HG03064 (cell line): ENCODE data around the gene APOC3.

Experiments used
- ATAC-seq: cut with Tn5 transposase; IDR thresholded peaks from one replicate; pipeline ENCODE4 v1.9.1; 2021; ENCODE audit warnings: low read depth; ENCODE audit not compliant: unreplicated experiment

APOC3 gene

DNA sequence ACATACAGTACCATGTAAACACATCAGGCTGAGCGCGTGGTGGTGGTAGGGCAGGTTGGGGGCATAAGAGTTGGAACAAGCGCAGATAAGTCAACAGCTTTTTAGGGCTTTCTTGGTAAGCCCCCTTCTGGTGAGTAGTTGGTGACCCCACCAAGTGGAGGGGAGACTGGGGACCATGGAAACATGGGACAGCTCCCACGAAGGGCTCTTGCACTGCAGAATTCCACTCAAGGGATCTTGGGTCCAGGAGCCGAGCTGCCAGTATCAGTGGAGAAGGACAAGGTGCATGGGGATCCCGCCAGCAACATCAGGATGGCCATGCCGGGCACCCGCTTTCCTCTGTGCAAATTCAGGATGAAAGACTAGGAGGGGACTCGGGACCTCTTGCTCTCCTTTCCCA is 14.0 kb downstream of the APOC3 start:
- no peak for ATAC-seq

DNA sequence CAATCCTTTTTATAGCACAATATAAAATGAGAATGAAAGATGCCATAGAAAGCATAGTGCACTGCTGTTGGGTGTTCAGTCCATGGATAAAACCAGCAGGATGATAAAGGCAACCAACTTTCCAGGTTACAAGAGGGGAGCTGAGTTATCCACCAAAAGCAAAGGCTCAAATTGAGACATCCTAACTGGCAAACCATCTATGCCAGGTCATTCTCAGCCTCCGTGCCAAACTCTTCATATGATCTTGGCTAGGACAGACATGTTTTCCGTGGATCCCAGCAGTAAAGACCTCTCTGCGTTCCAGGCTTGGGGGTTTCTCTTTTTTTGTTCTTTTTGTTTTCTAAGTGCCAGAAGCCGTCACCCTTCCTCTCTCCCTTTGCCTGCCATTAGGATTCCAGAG is 15.0 kb downstream of the APOC3 start:
- ATAC-seq = no peak

DNA sequence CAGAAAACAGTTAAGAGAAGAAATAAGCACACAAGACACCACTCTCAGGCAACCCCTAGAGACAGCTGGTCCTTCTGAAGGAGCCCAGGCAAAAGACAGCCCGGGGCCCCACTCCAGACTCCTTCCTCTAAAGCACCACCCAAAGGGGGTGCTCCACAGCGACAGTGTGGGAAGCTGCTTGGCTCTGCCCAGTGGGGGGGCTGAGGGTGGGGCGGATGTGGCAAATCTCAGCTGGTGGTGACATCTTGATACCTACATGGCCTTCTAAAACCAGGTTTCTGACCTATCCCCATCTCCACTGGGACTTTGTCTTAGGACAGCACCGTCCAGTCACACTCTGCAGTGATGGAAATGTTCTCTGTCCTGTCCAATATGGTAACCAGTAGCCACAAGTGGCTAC is 17.9 kb downstream of the APOC3 start:
- no peak for ATAC-seq

DNA sequence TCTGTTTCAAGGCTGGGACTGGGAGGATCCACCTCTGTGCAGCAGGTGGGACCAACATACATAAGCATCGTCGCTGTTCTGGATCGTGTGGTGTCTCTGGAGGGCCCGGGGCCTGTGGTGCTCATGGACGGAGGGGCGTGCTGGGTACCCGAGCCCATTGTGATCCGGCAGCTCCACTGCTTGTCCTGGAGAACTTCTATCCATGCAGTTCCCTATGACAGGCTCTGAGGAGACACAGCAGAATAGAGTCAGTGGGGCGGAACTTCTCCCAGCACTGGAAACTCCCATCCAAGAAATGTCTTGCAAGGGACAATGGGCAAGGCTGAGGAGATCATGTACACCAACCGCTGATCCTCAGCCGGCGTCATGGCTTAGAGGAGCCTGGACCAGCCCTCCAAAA is 19.4 kb downstream of the APOC3 start:
- no peak for ATAC-seq

DNA sequence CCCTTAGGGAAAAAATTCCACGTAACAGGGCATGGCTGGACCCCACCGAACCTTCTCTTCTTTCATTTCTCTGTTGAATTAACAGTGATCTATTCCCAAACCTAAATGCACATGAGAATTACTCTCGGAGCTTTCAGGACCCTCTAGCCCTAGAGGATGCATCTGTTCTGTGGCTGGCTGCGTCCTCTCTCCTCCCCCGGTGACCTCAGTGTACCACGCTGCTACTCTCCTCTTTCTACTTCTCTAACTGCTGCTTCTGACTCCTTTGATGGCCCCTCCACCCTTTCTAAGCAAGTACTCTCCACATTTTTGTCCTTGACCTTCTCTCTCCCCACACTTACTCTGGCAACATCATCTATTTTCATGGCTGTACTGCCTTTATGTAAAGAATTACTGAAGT is 19.8 kb downstream of the APOC3 start:
- no peak for ATAC-seq

DNA sequence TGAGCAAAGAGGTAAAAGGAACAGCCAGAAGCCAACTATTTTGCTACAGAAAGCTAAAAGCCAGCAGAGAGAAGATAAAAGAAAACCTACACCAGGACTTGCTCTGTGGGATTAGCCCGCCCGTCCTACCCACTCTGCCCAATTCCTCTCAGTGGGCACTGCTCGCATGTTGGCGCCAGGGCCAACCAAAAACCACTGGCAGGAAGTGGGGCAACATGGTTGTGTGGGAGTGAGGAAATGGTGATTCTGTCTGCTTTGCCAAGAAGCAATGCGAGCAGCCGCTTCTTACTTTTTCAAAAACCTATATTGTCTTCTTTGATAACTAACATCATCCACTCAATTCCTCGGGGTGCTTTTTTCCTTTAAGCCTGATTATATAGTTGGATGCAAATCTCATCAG is 21.9 kb downstream of the APOC3 start:
- no peak for ATAC-seq

DNA sequence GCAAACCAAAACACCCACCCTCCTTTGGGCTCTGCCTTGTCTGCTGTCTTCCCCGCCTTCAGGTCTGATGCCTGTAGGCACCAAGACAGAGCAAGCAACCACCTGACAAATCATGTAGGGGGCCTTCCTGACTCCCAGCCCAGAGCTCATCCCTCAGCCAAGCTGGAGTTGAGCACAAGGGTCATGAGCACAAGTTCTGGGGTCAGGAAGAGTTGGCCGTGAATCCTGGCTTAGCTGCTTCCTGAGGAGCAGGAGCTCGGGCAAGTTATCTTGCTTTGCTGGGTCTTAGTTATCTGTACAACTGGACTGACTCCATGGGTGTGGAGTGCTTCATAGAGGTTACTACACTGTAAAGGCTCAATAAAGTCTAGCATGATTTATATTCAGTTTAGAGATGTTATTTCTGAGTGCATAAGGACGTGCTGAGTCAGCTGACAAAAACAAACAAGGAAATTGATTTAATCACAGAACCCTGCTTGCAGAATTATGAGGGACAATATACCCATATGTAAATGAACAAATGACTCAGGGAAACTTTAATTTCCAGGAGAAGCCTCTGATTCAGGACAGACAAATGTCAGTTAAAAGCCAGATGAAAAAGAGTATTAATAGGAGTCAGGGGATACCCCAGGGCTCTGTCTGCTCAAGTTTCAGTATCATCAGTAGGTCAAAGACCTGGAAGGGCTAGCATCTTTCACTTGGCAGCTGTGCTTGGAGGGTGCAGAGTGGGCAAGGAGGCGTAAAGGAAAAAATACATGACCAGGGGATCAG is 22.7 kb downstream of the APOC3 start:
- no peak for ATAC-seq

DNA sequence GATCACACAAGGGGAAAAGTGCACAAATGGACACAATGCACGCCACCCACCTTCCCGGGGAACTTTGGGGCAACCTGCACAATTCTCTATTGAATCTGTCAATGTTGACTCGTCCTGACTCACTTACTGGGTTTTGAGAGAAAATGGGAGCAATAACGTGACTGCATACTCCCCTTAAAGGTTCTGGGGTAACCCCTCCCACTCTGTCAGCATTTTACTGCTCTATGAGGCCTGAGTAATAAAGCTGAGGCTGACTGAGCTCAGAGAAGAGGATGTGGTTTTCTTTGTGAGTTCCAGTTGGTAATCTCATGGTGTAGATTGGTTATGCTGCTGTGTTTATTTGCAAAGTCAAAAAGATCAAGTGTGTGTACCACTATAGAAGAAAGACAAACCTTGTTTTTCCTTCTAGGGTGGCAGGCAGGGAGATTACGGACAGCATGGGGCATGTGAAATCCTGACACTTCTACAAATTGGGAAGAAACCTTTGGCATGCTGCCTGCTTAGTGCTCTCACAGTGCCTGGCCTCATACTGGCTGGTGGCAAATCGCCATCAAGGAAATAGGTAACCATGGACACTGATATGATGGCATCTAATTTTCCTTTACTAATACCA is 23.9 kb downstream of the APOC3 start:
- peak; percentile 92 for ATAC-seq

DNA sequence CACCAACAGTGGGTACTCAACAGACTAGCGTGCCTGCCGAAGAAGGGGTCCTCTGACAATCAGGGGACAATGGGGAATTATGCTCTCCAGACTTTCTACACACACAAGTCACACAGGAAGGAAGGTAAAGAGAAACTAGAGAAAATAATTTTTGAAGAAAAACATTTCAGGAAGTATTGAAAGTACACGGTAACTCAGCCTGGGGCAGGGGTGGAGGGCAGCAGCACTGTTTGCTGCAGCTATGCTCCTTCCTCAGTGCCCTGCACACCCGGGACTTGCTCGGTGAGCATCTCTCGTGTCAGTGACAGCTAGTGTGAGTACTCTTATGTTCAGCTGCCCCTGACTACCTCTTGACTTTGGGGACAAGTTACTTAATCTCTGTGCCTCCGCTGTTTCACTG is 25.7 kb downstream of the APOC3 start:
- no peak for ATAC-seq

DNA sequence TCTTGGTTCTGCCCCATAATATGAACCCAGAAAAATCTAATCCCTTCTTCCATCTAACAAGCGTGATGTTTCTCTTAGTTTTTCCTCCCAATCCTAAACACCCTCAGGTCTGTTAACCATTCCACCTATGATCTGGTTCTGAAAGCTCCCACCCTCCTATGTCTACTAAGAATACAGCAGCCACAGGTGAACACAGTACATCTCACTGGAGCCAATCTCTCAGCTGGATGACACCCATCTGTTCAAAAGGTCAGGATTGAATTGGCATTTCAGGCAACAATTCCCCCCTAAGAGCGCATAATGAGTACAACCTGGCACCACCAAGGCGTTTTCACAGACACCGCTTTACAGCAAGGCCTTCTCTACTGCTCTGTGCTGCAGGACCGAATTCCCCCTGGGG is 26.7 kb downstream of the APOC3 start:
- no peak for ATAC-seq

DNA sequence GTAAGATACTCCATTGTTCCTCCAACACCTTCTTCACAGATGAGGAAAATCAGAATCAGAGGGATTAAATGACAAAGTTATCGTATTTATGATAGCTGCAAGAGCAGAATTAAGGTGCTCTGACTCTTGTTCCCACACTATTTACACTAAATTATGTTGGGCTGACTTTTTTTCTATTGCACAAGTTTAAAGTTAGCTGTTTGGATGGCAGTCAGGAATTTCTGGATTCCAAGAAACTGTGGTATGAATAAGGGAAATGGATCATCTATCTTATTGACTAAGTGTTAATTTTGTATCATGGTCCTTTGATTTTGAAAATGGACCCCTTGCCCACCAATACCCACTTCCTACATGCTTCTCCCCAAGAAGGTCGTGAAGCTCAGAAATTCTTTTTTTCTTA is 27.6 kb downstream of the APOC3 start:
- ATAC-seq = no peak

DNA sequence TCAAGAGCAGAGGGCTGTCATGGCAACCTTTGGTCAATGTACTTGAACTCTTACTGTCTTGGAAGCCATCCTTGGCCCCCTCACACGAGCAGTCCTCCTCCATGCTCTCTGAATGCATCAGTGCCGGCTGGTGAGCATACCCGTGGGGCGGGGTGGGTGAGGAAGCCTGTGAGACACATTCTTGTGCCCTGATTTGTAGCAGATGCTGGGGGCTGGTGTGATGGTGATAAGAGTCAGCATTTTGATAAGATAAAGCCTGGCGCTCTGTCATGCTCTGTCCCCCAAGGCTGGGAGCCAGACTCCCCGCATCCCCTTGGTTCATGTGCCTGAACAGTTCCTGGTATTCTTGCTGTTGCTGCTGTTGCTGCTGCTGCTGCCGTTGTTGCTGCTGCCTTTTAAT is 28.2 kb downstream of the APOC3 start:
- ATAC-seq = no peak

DNA sequence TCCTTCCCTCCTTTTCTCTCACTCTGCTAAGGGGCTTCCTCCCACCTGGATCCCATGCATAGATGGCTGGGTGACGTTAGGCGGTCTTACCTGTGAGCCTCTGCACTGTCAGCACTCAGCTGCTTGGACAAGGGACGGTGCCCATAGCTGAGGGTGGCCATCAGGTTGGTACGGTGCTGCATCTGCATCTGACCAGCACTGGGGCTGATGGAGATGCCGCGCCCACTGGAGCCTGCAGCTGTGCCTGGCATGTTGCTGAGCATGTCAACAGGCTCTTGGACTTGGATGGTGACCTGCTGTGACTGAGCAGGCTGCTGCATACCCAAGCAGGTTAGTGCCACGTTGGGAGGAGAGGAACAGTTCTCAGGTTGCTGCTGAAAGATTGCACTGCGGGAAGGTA is 29.5 kb downstream of the APOC3 start:
- ATAC-seq = no peak

DNA sequence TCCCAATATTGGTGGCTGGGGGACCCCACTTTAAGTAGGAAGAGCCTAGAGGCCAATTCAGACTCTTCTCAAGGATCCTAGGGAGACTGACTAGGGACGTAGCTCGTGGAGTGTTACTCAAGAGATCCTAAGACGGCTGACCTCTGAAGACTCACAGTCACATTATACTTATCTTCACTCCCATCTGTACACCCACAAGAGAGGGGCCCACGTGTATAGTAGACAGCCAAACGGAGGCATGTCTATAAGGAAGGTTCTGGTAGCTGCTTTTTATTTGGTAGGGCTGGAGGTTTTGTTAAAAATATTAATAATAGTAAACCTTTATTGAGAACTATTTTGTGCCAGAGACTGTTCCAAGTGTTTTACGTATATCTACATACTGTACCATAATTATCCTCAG is 30.6 kb downstream of the APOC3 start:
- no peak for ATAC-seq

DNA sequence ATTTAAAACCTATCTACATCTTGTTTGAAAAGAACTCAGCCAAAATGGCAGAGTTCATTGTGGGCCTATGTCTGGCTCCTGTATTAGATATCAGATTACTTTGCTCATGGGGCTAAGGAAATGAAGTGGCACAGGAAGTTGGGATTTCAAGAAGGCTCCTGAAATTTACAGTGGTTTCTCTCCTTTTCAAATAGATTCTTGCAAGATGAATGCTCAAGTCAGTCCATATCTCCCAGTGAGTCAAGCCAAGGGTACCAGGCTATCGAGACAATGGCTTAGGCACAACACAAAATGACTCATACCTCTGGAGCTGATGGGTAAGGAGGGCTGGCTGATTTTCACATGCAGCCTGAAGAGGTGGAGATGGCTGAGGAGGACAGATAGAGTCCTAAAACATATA is 31.8 kb downstream of the APOC3 start:
- no peak for ATAC-seq

DNA sequence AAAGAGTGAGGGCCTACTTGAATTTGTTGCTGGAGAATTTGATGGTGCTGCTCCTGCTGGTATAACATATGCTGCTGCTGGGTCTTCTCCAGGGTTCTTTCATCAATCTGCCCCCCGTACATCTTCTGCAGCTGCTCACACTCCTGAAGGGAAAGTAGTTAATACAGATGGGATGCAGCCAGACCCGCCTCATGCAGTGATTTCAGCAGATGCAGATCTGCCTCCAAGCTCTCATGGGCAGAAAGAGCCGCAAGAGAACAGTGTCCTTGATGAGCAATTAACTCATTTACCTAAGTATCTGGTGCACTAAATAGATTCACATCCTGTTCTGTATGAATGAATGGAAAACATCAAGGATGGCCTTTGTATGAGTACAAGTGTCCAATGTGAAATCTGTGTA is 32.5 kb downstream of the APOC3 start:
- ATAC-seq = no peak

DNA sequence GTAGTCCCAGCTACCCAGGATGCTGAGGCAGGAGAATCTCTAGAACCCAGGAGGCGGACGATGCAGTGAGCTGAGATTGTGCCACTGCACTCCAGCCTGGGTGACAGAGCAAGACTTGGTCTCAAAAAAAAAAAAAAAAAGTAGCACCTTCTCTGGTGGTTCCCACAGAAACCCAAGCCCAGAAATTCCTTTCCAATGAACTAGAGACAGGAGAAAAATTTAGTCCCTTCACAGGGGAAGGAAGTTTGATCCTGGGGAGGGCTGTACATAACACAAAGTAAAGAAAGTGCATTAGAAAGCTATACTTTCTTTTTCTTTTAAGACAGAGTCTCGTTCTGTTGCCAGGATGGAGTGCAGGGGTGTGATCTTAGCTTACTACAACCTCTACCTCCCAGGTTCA is 33.2 kb downstream of the APOC3 start:
- ATAC-seq = no peak

DNA sequence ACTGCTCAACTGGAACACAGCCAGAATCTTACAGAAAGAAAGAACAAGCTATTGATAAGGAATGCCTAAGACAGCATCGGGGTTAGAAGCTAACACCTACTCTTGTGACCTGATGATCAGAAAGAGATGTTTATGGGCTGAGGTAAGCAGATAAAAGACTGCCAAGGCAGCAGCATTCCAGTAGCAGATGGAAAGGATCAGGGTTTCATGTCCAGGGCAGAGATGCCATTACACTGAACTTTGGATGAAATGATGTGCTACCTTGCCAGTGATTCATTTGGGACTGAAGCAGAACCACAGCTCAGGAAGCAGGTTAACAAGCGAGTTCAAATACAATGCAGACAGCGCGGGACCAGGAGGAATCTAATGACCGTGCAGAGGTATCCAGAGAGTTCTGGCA is 34.8 kb downstream of the APOC3 start:
- ATAC-seq = no peak

DNA sequence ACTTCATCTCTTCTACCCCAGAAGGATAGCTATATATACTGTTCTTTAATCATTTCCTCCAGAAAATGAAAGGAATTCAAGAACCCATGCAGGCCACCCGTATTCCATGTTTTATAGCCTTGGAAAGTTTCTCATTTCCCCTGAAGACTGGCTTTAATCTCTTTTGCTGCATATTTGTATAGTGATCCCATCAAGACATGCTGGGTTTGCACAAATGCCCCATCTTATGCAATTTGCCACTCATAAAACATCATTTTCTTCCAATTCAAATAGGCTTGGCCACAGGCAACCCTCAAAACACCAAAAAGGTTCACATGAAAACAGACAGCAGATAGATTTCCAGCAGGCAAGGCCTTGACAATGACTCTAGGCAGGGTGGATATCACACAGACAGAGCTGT is 36.0 kb downstream of the APOC3 start:
- ATAC-seq = no peak

DNA sequence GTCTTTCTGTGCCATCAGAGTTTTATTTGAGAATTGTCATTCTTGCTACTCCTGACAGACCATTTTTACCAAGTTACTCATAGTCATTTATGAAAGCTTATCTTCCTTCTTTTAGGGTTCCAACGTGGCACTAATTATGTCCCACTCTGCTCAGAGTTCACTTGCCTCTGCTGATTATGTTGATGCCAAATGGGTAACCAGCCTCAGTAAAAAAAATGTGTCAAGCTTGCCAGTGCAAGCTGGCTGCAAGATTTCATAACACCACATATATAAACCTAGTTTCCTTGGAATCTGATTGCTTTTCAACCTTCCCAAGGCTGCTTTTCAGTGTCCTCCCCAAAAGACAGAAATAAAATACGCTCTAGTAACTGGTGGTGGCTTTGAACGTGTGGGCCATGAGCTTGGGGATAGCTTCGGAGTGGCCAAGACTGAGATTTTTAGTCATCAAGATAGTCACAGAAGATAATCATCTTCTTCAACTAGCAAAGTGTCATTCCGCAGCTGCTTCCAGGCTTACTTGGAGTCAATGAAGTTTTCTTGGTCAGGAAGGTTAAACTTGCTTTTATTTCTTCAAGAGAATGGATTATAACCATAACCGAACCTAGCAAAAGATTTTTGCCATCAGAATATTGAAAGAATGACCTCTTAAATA is 37.2 kb downstream of the APOC3 start:
- ATAC-seq = no peak

DNA sequence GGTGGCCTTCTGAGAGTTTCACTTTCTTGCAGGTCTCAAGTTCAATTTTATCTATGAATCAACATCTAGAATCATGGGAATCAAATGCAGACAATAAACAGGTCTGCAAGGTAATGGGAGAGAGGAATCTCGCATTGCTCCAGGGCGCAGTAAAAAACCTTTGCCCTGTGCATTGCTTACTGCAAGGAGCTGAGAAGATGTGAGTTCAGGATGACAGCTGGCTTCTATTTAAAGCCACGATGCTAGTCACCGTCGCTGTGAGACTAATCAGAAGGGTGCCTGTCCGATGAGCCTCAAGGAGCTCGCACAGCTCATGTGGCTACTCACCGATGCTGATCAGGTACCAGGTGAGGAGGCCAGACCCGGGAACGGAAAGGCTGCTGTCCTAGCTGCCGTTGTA is 37.9 kb downstream of the APOC3 start:
- no peak for ATAC-seq

DNA sequence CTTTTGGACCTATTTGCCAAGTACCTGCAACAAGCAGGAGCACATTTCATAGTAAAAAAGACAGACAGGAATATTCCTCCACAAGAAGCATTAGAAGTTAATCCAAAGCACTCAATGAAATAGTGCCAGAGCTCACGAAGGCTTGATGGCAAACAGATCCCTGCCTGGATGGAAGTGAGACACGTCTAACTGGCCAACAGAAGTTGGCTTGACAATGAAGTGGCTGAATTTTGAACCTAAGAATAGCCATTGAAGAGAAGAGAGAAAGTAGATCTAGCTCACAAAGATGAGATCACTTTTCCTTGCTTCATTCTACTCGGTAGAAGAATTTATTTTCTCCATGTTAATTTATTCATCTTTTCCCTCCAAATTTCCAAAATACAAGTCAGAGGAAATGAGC is 38.4 kb downstream of the APOC3 start:
- ATAC-seq = no peak
